GM18873 (cell line): ENCODE results near the gene MELTF.

ENCODE experiments used
- ATAC-seq: cut with Tn5 transposase; IDR thresholded peaks from one replicate; pipeline ENCODE4 v1.9.1; 2021; ENCODE audit warnings: mild to moderate bottlenecking, moderate library complexity, moderate number of reproducible peaks; ENCODE audit not compliant: unreplicated experiment, low FRiP score

Gene MELTF

DNA sequence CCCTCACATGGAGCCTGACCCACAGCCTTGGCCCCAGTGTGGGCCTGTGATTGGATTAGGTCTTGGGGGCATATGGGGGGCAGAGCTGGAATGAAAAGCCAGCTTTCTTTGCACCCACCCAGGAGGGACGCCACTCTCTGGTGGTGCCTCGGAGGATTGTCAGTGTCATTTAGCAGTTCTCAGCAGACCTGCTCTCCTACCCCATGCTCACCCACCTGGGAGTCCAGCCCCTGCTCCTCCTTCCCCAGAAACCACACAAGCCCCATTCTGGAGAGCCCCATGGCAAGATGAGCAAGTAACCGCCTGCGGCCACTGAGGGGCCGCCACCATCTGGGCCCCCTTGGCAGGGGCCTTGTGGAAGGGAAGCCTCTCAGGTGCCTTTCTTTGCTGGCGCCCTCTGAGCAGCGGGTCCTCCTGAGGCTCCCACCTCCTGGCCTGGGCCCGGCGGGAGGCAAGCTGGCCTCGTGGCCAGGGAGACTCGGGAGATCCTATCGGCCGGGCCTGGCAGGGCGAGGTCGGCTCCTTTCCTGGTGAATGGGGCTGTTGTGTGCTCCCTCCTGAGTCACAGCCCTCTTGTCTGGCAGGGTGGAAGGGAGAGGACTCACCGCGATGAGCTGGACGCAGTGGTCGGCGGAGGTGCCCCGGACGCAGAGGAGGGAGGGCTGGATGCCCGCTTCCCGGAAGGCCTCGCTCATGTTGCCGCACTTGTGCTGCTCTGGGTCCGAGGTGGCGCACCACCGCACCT lies 2.3 kb downstream of the MELTF start:
- ATAC-seq, result no peak

DNA sequence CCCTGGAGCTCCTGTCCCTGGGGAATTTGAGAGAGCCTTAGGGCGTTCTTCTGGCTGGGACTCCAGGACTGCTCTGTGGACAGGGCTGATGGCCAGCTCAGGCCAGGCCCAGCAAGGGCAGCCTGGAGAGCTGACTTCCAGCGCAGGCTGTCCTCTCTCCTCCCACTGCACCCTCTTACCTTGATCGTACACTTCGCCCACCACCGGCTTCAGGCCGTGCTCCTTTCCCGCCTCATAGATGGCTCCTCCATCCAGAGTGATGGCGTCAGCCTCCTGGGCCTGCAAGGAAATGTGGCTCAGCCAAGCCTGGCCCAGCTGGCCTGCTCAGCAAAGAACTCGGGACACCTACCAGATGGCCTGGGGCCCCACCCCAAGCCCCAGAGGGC lies 3.1 kb downstream of the MELTF start:
- ATAC-seq, result no peak

DNA sequence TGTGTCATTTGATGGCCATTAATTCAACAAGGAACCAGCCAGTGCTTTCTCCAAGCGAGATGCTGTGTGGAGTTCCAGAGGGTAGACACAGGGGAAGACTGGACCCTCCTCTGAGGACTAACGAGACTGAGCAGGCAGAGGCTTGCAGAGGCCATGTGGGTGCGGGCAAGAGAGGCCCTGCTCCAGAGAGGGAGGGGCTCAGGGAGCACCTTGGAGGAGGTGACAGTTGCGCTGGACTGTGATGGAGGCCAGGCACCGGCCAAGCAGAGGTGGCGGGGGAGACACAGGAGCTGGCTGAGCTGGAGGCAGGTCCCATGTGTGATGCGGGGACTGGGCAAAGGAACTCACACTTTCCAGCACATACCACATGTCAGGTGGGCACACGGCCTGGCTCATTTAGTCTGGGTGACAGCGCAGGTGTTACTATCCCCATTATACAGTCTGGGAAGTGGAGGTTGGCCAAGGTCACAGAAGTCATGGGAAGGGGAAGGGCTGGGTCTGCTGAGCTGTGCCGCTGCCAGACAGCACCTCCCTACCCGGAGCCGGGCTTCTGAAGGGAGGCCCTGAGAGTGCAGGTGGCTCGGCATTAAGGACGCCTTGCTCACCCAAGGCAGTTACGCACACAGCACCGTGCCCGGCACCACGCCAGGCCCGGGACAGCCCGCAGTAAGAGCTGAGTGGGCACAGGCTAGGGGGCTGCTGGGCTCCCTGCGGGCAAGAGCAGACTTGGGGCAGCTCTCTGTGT lies 3.7 kb downstream of the MELTF start:
- ATAC-seq, result no peak

DNA sequence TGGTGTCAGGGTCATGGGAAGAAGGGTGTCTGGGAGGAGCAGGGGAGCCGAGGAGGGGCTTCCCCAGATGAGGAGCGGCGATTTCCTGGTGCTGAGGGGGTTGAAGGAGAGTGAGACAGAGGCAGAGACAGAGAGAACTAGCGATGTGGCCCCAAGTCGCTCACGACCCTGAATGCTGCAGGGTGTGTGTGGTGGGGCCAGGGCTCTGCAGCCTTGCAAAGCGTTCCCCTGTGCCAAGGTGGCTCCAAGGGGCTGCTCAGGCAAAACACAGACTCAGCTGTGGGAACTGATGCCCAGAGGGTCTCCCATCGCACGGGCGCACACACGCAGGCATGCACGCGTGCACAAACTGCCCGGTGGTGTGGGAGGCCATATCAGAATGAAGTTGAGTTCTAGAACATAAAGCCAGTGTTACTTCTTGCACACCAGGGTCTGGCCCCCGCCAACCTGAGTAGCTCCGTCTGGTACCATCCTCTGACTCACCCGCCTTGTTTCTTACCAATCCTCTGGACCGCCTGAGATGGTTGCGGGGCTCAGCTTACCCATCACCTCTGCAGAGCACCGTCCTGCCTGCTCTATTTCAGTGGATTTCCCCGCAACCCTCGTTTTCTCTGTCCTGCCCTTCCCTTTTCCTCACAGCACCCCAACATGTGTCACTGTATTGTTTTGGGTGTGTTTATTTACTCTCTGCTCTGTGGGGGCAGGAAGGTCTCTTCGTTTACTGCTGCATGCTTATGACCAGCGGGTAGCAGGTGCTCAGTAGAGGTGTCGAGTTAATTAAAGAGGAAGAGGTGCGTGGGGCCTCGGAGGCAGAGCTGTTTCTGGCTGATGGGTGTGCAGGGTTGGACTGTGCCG lies 4.5 kb downstream of the MELTF start:
- no peak for ATAC-seq

DNA sequence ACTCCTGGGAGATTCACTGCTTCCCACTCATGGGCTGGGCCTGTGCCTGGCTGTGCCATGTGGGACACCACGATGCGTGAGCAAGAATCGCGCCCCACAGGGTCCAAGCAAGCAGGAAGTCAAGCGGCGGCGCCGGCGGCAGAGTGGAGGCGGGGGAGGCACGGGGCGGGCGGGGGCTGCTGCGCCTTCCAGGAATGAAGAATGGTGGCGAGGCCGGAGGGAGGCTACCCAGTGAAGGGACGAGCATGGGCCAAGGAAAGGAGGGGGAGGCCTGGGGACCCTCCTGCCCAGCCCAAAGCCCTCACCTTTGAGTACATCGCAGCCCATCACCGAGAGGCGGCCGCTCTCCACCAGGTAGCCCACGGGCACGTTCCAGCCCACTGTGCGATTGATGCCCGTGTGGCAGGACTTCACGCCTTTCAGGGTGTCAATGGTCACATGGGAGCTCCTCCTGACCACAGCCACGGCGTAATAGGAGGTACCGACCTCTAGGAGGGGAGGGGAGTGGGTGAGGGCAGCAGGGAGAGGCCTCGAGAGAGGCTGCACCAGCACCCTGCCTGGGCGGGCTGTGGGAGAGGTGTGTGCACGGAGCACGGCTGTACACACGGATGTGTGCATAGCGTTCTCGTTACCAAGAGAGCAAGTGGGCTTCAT lies 5.5 kb downstream of the MELTF start:
- no peak for ATAC-seq

DNA sequence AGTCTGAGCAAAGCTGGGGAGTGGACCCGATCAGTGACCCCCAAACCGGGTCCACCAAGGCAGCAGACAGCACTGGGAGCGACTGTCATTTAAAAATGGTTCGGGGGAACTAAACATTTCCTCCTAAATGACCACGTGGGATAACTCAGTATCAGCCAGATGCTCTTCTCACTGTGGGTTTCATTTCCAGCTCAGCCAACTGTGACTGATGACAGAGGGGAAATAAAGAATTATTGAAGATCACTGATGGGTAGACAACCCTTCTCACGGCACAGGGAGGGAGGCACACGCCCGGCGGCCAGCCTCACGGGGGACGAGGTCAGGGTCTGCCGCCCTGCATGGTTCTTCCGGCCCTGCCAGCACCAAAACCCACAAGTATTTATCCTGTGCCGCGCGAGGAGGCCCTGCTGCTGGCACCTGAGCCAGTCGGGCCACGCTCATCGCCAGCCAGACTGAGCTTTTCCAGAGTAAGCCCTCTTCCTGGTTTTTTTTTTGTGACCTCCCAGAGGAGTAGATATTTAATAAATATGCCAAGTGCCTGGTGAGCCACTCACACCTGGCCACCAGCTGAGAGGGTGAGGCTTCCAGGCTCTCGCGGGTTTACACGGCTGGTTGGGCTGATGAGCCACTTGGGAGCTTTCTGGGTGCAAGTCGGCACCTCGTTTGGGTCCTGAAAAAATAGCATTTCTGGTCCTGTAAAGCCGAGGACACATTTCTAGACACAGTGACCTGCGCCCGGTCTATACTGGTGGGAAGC lies 6.2 kb downstream of the MELTF start:
- no peak for ATAC-seq

DNA sequence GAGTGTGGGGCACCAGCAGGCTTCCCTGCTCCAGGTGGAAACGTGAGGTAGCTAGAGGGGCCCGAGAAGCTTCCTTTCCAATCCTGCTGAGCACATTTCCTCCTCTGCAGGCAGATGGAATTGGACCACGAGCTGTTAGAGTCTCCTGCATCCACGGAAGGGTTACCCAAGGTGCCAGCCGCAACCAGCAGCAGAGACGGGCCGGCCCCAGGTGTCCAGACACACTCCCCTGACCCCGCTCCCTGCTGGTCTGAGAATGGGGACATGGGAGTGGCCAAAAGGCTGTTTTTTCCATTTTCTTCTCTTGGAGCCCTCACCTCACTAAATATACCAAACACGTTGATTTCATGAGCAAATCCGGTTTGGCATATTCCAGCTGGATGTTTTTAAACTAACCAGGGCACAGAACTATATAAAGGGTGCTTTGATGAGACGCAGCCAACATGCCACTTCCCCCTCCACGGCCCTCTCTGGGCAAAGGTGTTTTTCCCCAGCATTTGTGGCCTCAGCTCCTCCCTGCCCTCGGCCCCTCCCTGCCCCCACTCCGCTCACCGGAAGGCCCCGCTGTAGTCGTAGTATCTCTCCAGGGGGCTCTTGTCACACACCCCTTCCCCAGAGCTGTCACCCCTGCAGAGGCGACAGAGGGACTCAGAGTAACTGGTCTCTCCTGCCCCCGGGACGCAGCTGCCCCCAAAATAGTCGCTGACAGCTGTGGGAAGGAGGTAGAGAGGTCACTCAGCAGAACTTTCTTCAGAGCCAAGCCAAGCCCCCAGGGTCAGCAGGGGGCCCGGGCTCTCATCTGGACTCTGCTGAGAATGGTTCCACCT lies 7.0 kb downstream of the MELTF start:
- ATAC-seq, result no peak

DNA sequence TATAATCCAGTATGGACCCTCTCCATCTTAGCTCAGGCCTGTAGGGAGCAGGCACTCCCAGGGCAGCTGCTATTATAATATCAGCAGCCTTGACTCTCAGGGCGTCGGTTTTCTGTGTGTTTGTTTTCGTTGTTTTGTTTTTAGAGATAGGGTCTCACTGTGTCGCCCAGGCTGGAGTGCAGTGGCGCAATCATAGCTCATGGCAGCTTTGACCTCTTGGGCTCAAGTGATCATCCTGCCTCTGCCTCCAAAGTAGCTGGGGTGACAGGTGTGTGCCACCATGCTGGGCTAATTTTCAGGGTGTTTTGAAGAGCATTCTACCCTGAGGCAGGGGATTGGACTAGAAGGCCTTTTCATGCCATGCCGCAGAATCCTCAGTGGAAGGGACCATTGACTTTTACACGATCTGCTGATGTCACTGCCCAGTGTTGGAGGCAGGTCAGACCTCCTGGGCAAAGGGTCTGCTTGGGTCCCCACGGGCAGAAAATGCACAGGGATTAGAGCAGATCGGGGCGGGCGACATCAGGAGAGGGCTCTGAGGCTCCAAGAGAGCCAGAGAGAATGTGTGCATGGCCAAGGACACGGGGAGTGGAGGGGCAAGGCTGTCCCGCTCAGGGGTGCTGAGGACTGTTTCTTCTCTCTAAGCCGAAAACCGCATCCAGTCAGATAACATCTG lies 7.8 kb downstream of the MELTF start:
- no peak for ATAC-seq

DNA sequence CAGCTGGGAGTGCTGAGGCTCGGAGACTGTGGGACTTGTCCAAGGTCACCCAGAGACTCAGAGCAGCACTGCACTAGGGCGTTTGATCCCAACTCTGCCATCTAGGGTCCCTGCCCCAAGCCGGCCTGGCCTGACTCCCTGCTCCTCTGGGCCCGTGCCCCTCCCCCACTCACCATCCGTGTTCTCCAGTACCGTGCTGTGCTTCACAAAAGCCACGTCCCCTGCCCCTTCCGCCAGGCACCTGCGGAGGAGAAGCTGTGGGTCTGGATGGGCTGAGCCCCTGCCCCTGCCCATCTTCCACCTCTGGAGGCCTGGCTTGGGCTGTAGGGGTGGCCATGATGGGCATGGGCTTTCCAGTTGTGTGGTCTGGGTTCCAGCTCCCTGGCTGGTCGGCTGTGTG lies 8.4 kb downstream of the MELTF start:
- no peak for ATAC-seq

DNA sequence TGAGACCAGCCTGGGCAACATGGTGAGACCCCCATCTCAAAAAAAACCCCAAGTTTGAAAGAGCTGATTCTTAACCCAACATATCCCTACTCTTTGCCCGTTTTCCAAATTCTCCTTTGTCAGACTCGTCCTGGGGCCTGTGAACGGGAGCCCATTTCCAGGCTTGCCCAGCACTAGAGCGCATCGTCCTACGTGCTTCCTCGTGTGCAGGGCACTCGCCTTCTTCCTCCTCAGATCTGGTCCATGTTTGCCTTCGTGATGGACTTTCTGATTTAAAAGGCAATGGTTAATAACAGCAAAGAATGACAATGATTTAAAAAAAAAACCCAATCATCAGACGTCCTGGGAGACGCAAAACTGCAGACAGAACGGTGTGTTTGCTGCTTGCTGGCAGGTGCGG lies 10.1 kb downstream of the MELTF start:
- ATAC-seq, result no peak

DNA sequence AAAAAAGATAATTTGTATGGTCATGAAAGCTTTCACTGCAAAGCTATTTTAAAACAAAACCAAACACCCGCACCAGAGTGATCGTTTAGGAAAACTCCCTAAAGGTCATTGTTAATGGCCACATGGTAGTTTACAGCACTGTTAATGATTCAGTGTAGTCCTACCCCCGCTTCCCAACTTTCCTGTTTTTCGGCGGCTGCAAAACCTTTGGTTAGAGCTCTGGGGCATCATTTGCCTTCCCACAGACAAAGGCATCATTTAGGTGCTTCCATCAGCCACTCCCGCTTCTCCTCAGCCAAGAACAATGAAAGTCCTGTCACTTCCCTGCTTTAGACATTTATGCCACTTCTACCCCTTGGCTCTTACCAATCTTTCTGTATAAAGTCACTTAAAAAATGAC lies 10.6 kb downstream of the MELTF start:
- ATAC-seq, result no peak

DNA sequence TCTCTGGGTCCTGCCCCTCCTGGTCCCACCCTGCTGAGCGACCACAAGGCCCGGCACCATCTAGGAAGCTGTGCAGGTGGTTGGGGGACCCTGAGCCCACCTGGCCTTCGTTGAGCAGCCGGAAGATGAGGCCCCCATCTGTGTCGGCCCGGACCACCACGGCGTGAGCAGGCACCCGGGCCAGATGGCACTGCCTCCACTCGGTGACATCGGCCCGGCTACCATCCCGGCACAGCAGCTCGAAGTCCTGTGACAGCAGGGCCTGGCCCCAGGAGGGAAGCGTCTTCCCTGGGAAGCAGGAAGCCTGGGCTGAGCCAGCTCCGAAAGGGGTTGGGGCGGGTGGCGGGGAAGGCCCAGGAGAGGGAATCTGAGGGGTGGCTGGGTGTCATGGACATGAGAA lies 12.6 kb downstream of the MELTF start:
- ATAC-seq, result no peak

DNA sequence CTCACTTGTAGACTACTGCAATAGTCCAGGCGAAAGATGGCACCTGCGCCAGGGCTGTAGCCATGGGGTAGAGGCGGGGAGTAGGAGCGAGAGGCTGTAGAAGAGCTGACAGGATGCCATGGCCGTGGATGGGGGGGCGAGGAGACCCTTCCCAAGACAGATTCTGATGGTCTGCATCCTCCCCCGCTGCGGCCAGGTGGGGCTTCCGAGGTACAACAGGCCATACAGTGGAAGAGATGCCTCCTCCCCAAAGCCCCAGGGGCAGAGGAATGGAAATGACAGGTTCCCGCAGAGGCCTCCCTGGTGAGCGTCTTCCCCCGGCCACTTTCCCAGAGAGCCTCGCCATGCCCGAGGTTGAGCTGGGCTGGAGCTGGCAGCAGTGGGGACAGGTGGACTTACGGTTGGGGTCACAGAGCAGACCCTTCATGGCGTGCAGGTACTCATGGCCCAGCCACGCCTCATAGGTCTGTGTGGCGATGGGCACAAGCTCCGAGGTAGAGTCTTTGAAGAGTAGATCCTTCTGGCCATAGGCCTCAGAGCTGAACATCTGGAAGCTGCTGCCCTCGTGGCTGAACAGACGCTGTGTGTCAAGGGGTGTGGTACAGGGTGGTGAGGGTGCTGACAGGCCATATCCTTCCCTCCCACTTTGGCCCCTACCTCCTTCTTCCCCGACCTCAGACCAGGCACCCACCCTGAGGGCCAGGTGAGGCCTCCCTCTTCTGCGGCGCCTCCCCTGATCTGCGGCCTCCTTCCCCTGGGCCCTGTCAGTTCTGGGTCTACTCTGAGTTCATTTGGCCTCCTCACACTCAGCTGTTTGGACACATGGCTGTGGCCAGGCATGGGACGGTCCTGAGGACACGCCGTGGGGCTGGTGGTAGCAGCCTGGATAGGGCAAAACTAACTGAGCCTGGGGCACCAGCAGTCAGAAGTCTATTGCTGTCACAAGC lies 13.6 kb downstream of the MELTF start:
- no peak for ATAC-seq

DNA sequence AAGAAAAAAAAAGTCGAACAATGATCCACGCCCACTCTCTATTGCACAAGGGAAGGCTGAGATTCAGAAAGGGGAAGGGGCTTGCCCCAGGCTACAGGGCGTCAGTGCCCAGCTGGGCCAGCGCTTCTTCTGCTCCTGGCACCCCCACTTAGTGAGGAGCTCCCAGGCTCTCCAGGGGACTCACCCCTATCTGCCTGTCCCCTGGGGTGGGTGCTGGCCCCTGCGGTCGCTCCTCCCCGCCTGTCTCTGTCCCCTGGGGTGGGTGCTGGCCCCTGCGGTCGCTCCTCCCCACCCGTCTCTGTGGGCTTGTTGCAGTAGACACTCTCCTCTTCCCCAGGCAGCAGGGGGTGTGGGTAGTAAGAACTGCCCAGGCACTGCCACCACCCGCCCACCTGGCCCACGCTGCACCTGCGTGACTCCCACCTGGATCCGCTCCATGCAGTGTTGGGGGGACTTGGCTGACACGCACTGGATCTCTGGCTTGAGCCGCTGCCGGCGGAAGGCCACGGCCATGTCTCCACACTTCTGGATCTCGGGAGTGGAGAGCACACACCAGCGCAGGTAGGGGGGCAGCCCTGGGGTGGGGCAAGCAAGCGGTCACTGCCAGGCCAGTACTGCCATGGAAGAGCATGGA lies 14.6 kb downstream of the MELTF start:
- ATAC-seq, result no peak

DNA sequence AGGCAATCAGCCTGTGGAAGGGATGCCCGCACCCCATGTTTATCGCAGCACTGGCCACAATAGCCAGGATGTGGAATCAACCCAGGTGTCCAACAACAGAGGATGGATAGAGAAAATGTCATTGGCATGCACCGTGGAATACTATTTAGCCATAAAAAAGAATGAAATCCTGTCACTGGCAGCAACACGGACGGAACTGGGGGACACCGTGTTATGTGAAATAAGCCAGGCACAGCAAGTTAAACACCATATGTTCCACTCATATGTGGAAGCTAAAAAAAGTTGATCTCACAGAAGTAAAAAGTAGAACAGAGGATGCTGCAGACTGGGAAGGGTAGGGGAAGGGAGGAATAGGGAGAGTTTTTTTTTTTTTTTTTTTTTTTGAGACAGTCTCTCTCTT lies 15.6 kb downstream of the MELTF start:
- no peak for ATAC-seq

DNA sequence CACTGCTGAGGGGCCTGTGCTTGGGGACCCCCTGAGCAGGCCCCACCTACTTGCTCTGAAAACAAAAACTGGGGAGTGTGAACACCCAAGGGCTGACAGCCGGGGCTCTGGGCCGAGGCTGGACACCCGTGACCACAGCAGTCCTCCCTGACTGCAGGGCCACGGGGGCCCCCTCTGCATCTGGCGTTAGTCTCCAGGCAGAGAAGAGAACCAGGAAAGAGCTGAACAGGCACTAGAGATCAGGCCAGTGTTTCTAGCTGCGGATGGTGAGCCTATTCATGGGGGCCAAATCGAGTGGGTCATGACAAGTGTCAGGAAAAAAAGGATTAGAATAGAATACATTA lies 17.1 kb downstream of the MELTF start:
- ATAC-seq, result no peak
